ENCODE measurements around the gene PDLIM7.

The PDLIM7 gene

DNA sequence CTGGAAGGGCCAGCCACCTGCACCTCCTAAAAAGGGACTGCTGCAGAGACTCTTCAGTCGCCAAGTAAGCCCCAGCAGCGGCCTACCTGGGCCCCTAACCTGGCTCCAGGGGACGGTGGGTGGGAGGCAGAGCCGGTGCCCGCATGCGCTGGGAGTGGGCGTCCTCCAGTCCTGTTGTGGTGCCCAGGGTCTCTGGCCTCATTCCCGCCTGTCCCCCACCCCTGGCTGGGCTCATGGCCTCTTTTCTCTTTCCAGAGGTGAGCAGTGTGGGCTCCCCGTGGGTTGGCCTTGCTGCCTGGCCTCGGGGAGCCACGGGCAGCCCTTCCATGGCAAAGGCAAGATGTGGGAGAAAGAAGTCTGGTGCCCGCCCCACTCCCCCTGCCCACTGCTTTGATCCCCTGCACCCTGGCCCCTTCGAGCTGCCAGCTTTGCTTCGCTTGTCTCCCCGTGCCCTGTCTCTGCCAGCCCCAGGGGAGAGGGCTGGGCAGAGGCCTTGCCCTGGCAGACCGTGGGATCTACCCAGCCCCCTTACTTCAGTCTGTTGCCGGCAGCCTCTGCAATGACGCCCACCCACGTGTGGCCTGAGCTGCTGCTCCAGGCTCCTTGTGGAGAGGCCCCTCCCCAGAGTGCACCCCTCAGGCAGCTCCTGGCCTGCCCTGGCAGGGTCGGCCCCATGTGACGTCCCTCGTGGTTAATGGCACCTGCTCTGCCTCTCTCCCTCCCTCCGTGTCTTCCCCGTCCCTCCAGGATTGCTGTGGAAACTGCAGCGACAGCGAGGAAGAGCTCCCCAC is 56.2 kb downstream of the PDLIM7 start:
- DNase-seq, result no peak

DNA sequence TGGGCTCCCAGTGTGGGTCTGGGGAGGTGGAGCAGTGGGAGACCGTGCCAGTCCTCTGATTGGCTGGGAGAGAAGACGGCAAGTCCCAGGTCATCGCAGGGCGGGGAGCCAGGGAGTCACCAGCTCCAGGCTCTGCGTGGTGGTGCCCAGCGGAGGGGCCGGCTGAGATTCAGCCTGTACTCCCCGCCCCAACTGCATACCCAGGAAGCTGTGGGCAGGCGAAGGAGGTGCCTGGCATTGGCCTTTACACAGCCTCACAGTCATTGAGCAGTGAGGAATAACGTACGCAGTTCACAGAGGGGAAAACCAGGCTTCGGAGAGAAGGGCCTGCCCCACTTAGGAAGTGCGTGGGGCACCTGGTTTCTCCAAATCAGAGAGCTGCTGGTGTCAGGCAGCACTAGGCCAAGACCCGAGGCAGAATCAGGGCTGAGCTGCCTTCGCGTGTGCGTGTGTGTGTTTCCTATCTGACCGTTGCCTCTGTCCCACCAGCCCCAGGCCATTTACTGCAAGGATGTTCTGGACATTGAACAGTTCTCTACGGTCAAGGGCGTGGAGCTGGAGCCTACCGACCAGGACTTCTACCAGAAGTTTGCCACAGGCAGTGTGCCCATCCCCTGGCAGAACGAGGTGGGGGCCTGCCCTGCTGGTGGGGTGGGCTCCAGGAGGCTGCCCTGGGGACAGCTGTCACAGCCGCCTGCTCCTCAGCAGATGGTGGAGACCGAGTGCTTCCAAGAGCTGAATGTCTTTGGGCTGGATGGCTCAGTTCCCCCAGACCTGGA is 57.0 kb downstream of the PDLIM7 start:
- no peak for DNase-seq

DNA sequence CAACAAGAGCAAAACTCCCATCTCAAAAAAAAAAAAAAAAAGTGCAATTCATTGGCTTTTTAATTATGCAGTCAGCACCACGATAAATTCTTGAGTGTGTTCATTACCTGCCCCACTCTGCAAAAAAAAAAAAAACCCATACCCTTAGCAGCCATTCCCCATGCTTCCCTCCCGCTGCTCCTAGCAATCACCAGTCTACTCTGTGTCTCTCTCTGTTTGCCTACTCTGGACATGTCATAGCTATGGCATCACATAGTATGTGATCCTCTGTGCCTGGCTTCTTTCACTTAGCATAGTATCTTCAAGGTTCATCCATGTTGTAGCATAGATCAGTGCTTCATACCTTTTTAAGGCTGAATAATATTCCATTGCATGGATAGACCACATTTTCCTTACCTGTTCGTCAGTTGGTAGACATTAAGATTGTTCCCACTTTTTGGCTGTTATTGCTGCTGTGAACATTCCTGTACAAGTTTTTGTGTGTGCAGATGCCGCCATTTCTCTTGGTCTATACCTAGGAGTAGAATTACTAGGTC is 57.8 kb downstream of the PDLIM7 start:
- DNase-seq, result no peak

DNA sequence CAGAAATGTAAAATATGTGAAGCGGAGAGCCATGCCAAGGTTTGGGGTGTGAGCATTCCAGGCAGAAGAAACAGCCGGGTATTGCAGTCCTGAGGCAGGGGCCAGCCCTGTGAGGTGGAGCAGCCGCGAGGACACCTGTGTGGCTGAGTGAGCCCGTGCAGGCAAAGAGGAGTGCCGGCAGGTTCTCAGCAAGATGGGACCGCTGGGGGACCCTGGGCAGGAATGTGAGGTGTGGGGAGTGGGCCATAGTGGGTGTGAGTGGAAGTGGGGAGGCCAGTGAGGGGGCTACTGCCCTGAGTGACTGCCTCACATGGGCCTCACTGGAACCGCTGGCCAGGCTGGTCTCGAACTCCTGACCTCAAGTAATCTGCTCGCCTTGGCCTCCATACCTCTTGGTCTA is 58.9 kb downstream of the PDLIM7 start:
- no peak for DNase-seq

DNA sequence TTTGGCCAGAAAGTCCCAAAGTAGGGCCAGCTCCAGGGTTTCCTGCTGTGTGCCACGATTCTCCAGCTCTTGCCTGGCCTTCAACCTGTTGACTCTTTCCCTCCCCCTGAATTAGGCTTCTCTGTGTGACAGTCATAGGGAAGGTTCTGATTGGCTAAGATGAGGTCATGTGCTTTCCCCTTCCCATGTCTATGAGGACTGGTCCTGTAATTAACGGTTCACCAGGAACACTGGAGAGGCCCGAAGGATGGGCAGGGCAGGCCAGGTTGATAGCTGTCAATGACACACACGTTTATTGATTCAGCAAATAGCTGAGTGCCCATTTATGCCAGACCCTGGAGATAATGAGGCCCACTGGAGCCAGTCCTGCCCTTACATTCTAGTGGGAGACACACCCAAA is 59.8 kb downstream of the PDLIM7 start:
- no peak for DNase-seq

DNA sequence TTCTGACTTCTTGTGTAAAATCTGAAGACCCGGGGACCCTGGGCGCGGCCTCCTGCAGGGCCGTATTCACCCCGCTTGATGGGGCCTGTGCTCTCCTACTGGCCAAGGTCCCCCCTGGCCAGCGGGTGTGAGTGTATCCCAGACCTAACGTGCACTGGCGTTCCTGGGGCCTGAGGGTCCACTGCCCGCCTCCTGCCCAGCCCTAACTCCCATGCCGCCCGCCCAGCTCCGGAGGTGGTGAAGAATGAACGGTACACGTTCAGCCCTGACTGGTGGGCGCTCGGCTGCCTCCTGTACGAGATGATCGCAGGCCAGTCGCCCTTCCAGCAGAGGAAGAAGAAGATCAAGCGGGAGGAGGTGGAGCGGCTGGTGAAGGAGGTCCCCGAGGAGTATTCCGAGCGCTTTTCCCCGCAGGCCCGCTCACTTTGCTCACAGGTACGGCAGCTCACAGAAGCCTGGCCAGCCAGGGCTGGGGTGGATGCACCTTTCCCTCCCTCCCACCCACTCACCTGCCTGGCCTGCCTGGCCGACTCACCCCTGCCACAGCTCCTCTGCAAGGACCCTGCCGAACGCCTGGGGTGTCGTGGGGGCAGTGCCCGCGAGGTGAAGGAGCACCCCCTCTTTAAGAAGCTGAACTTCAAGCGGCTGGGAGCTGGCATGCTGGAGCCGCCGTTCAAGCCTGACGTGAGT is 61.4 kb downstream of the PDLIM7 start:
- no peak for DNase-seq

DNA sequence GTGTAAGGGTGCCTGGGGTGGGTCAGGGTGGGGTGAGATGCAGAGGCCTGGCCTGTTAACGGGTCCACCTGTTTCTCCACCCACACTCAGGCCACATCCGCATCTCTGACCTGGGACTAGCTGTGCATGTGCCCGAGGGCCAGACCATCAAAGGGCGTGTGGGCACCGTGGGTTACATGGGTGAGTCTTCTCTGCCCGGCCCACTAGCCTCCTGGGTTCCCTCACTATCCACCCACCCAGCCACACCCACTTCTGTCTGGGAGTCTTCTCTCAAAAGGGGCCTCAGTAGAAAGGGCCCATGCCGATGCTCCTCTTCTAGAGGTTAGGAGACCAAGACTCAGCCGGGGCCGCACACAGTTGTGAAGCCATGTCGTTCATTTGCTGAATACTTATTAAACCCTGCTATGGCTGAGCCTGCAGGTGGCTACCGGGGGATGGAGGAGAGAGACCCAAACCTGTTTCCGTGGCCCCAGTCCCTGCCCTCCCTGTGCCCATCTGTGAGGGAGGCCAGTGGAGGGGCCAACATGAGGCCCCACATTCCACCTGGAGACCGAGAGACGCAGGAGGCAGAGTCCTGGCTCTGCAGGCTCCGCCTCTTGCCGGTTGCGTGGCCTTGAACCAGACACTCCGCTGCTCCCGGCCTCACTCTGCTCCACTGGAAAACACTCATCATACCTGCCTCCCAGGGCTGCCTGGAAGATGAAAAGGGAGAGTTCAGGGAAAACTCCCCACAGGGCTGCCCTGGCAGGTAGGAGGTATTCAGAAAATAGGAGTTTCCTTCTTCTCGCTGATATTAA is 62.3 kb downstream of the PDLIM7 start:
- no peak for DNase-seq

DNA sequence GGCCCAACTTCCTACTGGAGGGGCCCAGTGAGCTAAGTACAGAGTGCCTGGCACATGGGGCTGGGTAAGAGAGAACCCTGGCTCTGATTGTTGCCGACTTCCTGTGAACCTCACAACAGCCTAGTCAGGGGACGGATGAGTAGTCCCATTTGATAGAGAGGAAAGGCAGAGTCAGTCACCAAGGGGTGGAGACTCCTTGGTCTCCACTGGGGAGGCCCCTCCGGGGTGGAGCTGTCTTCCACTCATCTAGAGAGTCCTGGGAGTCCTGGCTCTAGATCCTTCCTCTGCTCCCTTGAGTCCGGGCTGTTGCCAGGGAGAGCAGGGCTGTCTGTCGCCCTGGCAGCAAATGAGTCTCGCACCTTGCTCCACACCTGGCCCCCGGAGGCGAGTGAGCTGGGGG is 63.0 kb downstream of the PDLIM7 start:
- DNase-seq, result no peak

DNA sequence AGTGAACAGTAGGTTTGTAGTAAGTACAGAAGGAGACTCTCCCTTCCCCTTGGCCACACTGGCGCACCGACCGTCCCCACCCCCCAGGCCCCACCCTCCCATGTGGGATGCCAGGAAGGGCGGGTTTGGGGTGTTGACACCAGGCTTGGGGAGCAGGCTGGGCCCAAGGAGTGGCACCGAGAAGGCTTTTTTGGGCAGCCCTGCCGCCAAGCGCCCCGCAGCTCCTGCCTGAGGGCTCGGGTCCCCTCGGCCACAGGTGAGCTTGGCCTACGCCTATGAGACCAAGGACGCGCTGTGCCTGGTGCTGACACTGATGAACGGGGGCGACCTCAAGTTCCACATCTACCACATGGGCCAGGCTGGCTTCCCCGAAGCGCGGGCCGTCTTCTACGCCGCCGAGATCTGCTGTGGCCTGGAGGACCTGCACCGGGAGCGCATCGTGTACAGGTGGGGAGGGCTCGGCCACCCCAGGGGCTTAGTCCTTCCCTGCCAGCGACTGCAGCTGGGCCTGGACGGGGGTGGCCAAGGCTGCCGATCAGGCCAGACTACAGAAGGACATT is 63.7 kb downstream of the PDLIM7 start:
- no peak for DNase-seq

All from NCI-H345 (cell line).